Neural cell (in vitro differentiated cells): ENCODE data around the gene TEX38.

Experiments
- RAD21 ChIP-seq: fragments of 450-650 bp; conservative IDR thresholded peaks from 2 replicates; pipeline ENCODE4 v1.6.1; 2014; ENCODE audit warnings: antibody characterized with exemption, mild to moderate bottlenecking, moderate library complexity
- TF ChIP-seq, protein P1 (sequence below): fragments of 450-650 bp; IDR thresholded peaks from 2 replicates; pipeline ENCODE4 v1.5.1; 2014; ENCODE audit warnings: antibody characterized with exemption, mild to moderate bottlenecking, moderate library complexity; ENCODE audit not compliant: poor library complexity, severe bottlenecking

DNA sequence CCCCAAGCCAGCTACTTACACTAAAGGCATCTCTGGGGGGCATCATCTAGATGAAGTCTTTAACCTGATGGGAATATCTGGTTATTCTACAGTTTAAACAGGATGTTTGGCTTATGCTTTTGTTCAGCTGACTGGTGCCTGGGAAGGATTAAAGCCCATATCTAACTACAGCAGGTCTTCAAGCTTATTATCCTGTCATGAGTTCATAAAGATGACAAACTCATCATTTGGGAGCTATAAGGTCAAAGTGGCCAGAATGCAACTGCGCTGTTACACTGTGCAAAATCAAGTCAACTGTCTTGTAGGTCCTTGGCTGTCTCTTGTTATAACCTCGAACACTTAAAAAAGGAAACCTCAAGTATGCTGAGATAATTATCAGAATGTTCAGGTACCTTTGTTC, 36.4 kb upstream of the TEX38 start:
- TF ChIP-seq, protein P1, sequence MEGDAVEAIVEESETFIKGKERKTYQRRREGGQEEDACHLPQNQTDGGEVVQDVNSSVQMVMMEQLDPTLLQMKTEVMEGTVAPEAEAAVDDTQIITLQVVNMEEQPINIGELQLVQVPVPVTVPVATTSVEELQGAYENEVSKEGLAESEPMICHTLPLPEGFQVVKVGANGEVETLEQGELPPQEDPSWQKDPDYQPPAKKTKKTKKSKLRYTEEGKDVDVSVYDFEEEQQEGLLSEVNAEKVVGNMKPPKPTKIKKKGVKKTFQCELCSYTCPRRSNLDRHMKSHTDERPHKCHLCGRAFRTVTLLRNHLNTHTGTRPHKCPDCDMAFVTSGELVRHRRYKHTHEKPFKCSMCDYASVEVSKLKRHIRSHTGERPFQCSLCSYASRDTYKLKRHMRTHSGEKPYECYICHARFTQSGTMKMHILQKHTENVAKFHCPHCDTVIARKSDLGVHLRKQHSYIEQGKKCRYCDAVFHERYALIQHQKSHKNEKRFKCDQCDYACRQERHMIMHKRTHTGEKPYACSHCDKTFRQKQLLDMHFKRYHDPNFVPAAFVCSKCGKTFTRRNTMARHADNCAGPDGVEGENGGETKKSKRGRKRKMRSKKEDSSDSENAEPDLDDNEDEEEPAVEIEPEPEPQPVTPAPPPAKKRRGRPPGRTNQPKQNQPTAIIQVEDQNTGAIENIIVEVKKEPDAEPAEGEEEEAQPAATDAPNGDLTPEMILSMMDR = no peak
- no peak for TF ChIP-seq RAD21
